ENCODE data around the gene SLC8A2.

- TF ChIP-seq SUZ12 (IDR thresholded peaks at IDR 0.05; ENCODE audit: extremely low read depth, insufficient read depth, insufficient read length) (no peak), YY1 (IDR thresholded peaks at IDR 0.05; ENCODE audit: insufficient read depth, insufficient read length) (no peak), ZNF274 (IDR thresholded peaks at IDR 0.05; ENCODE audit: low read depth, low read length) (no peak)
These were observed 32.9 kb downstream of the SLC8A2 start for GRCh38 chr19:47438793-47439220.

Data from NT2/D1 (cell line).